Brain microvascular endothelial cell (primary cell): ENCODE data around the gene IP6K2.
A peak's percentile ranks its signal among the peaks of the same experiment; 100 is the strongest.

ENCODE experiments used
- DNase-seq: peaks from one replicate; pipeline ENCODE4 v3.0.0-alpha.2; 2020
- H3K27ac ChIP-seq: fragments of 250-450 bp; sonication (Bioruptor Pico); 2 replicates; pipeline ENCODE4 v1.5.1; 2020; ENCODE audit warnings: mild to moderate bottlenecking, moderate library complexity
- H3K27me3 ChIP-seq: fragments of 250-450 bp; sonication (Bioruptor Pico); replicated peaks from 2 replicates; pipeline ENCODE4 v1.5.1; 2020; ENCODE audit warnings: mild to moderate bottlenecking
- H3K36me3 ChIP-seq: fragments of 250-450 bp; sonication (Bioruptor Pico); replicated peaks from 2 replicates; pipeline ENCODE4 v1.5.1; 2020; ENCODE audit warnings: mild to moderate bottlenecking
- H3K4me3 ChIP-seq: 2 replicates; pipeline ENCODE4 v1.5.1; 2011; ENCODE audit warnings: low read depth, mild to moderate bottlenecking, control low read depth, low read length, moderate library complexity
- CTCF ChIP-seq: IDR thresholded peaks from 2 replicates; pipeline ENCODE4 v1.5.1; 2011; ENCODE audit warnings: low read depth, mild to moderate bottlenecking, moderate library complexity, low read length, control low read depth, inconsistent platforms; ENCODE audit errors: missing control alignments
- in situ Hi-C: cut with HindIII; loops from 2 replicates; pipeline ENCODE4 v1.10.0; 2017; ENCODE audit warnings: low sequenced_read_pairs, low pct_ligation_motif_present

IP6K2 gene

GRCh38 chr3:48655606-48656005, 61.4 kb downstream of the IP6K2 start:
- H3K27me3 ChIP-seq: no peaks in the 10 kb centered on the region
- DNase-seq: no peak

GRCh38 chr3:48655063-48655462, 62.0 kb downstream of the IP6K2 start:
- Histone ChIP-seq H3K27ac (no peak overlapping the region), H3K4me3 (no peak overlapping the region), H3K27me3 (no peaks in the 10 kb centered on the region), H3K36me3 (no peaks in the 10 kb centered on the region)
- in situ Hi-C loops: no loop called here
- DNase-seq: no peak
- TF ChIP-seq CTCF: no peak

More at GRCh38 chr3:48655606-48656005, 61.4 kb downstream of the IP6K2 start:
- Histone ChIP-seq H3K36me3 (no peaks in the 10 kb centered on the region), H3K4me3 (peak overlapping the region; percentile 45), H3K27ac (no peak overlapping the region)
- TF ChIP-seq CTCF: no peak
- in situ Hi-C loops: no loop called here

- Histone ChIP-seq H3K27me3 (no peaks in the 10 kb centered on the region), H3K27ac (no peak overlapping the region), H3K4me3 (no peak overlapping the region), H3K36me3 (no peaks in the 10 kb centered on the region)
- no peak for DNase-seq
- no peak for TF ChIP-seq CTCF
- in situ Hi-C loops: no loop called here
Measured at GRCh38 chr3:48652923-48653715, 63.9 kb downstream of the IP6K2 start.

GRCh38 chr3:48651771-48652170, 65.2 kb downstream of the IP6K2 start:
- no peak for TF ChIP-seq CTCF
- in situ Hi-C loops: no loop called here
- Histone ChIP-seq H3K27me3 (no peaks in the 10 kb centered on the region), H3K4me3 (no peak overlapping the region), H3K27ac (no peak overlapping the region), H3K36me3 (no peaks in the 10 kb centered on the region)
- no peak for DNase-seq

GRCh38 chr3:48650723-48651122, 66.3 kb downstream of the IP6K2 start:
- in situ Hi-C loops: no loop called here
- Histone ChIP-seq H3K4me3 (no peak overlapping the region), H3K27ac (no peak overlapping the region), H3K36me3 (no peaks in the 10 kb centered on the region), H3K27me3 (no peaks in the 10 kb centered on the region)
- no peak for DNase-seq
- TF ChIP-seq CTCF: no peak

- no peak overlapping the region for H3K27ac ChIP-seq
- no peak overlapping the region for H3K4me3 ChIP-seq
- DNase-seq: no peak
- no peaks in the 10 kb centered on the region for H3K36me3 ChIP-seq
- no peaks in the 10 kb centered on the region for H3K27me3 ChIP-seq
- no peak for TF ChIP-seq CTCF
- in situ Hi-C loops: no loop called here
Measured at GRCh38 chr3:48648188-48648850, 68.7 kb downstream of the IP6K2 start.
